ENCODE measurements around the gene MACROD2. TPM values are rescaled to one million over a fixed set of nuclear protein-coding genes. Genes with fewer than 3 reads are reported as not detected.

The MACROD2 gene
- total RNA-seq, 1 donor from 2014 or later, result 0.23 TPM

- peak; percentile 10 for DNase-seq (ENCODE audit: low read depth)
- TF ChIP-seq CTCF (conservative IDR thresholded peaks at IDR 0.05; ENCODE audit: low read depth, low read length), result no peak
- no peak overlapping the region for H3K4me3 ChIP-seq (ENCODE audit: low read depth, low read length)
Observed at GRCh38 chr20:15992564-15992963, 1997.2 kb downstream of the MACROD2 start.

- no peak overlapping the region for H3K4me3 ChIP-seq (ENCODE audit: low read depth, low read length)
- DNase-seq (ENCODE audit: low read depth), result no peak
- no peak for TF ChIP-seq CTCF (conservative IDR thresholded peaks at IDR 0.05; ENCODE audit: low read depth, low read length)
Observed at GRCh38 chr20:16000112-16000511, 2004.8 kb downstream of the MACROD2 start.

GRCh38 chr20:16001286-16001685 lies 2006.0 kb downstream of the MACROD2 start:
- TF ChIP-seq CTCF (conservative IDR thresholded peaks at IDR 0.05; ENCODE audit: low read depth, low read length), result no peak
- DNase-seq (ENCODE audit: low read depth), result no peak
- H3K4me3 ChIP-seq (ENCODE audit: low read depth, low read length), result no peak overlapping the region

- no peak for DNase-seq (ENCODE audit: low read depth)
- H3K4me3 ChIP-seq (ENCODE audit: low read depth, low read length), result no peak overlapping the region
- no peak for TF ChIP-seq CTCF (conservative IDR thresholded peaks at IDR 0.05; ENCODE audit: low read depth, low read length)
Observed at GRCh38 chr20:16003310-16003709, 2008.0 kb downstream of the MACROD2 start.

- DNase-seq (ENCODE audit: low read depth), result no peak
- no peak for TF ChIP-seq CTCF (conservative IDR thresholded peaks at IDR 0.05; ENCODE audit: low read depth, low read length)
Observed at GRCh38 chr20:16004108-16004854, 2009.0 kb downstream of the MACROD2 start.

GRCh38 chr20:16005021-16005914 lies 2010.0 kb downstream of the MACROD2 start:
- no peak for TF ChIP-seq CTCF (conservative IDR thresholded peaks at IDR 0.05; ENCODE audit: low read depth, low read length)
- no peak overlapping the region for H3K4me3 ChIP-seq (ENCODE audit: low read depth, low read length)
- no peak for DNase-seq (ENCODE audit: low read depth)

More at GRCh38 chr20:16004108-16004854, 2009.0 kb downstream of the MACROD2 start:
- H3K4me3 ChIP-seq (ENCODE audit: low read depth, low read length), result no peak overlapping the region

All from epithelial cell of proximal tubule (primary cell).